K562 (cell line): ENCODE results near the gene ERBB3. TPM values are rescaled to one million over a fixed set of nuclear protein-coding genes. Genes with fewer than 3 reads are reported as not detected.
A peak's percentile ranks its signal among the peaks of the same experiment; 100 is the strongest.

Experiments
- ATAC-seq: fragments of 200-7000 bp; cut with Tn5 transposase; 3 replicates; pipeline ENCODE4 v1.9.1; 2020; ENCODE audit warnings: moderate library complexity
- BruUV-seq: library from RNA; stranded (reverse); fragments of 400-500 nt; replicated peaks from 2 replicates; lab custom pipeline; 2021; lab: Mats Ljungman, UMichigan
- CTCF ChIA-PET: fragments of 300-600 bp; formaldehyde crosslinking; extraction: SDS; loops from one replicate; lab custom pipeline; 2021; ENCODE audit warnings: low intra/inter-chr PET ratio; lab: Yijun Ruan, JAX
- POLR2A ChIA-PET: fragments of 300-600, 350-650 bp; sonication (Branson Sonifier 250); formaldehyde crosslinking; extraction: SDS; loops from one replicate; lab custom pipeline; 2021; ENCODE audit warnings: antibody characterized with exemption, inconsistent platforms; lab: Yijun Ruan, JAX
- DNase-seq, 4 experiments: peaks; one replicate each; pipeline versions ENCODE4 v3.0.0 to v3.0.0-alpha.2; 2011 to 2018; ENCODE audit warnings: low spot score in 3 of 4, mixed read lengths in 3 of 4; ENCODE audit errors: extremely low read depth in 1 of 4
- FAIRE-seq: peaks from 2 replicates; lab custom pipeline; 2011; peaks lifted over from hg19 to GRCh38; lab: Jason Lieb, UNC
- H2AFZ ChIP-seq: 2 replicates; pipeline ENCODE4 v1.6.0; 2011; ENCODE audit warnings: low read depth, low read length, control low read depth, inconsistent platforms
- H3K27ac ChIP-seq: fragments of 200-600 bp; 3 replicates; pipeline ENCODE4 v1.8.0; 2011; ENCODE audit warnings: low read depth, mild to moderate bottlenecking, control low read depth, inconsistent platforms, low read length, moderate library complexity, mixed read lengths; ENCODE audit errors: extremely low read depth
- H3K27me3 ChIP-seq, 2 experiments: fragments of 300-600 bp in 1 of 2; 2 replicates in 1 of 2; 3 replicates in 1 of 2; pipeline versions ENCODE4 v1.6.0 to v1.8.0; 2011; ENCODE audit warnings: inconsistent platforms in 2 of 2, low read length in 2 of 2, mild to moderate bottlenecking in 1 of 2, mixed read lengths in 1 of 2, moderate library complexity in 1 of 2; ENCODE audit not compliant: control insufficient read depth in 2 of 2, insufficient read depth in 2 of 2
- H3K36me3 ChIP-seq: fragments of 300-600 bp; 3 replicates; pipeline ENCODE4 v1.8.0; 2011; ENCODE audit warnings: mild to moderate bottlenecking, low read length, inconsistent platforms; ENCODE audit not compliant: control insufficient read depth, insufficient read depth
- H3K4me1 ChIP-seq, 2 experiments: fragments of 200-600 bp in 1 of 2; replicated peaks in 1 of 2; 2 replicates in 1 of 2; 3 replicates in 1 of 2; pipeline versions ENCODE4 v1.5.1 to v1.8.0; 2011; ENCODE audit warnings: inconsistent platforms in 2 of 2, low read length in 2 of 2, mild to moderate bottlenecking in 1 of 2, mixed read lengths in 1 of 2, moderate library complexity in 1 of 2; ENCODE audit not compliant: control insufficient read depth in 2 of 2, insufficient read depth in 2 of 2
- H3K4me2 ChIP-seq: 2 replicates; pipeline ENCODE4 v1.6.1; 2011; ENCODE audit warnings: low read length, control low read depth, inconsistent platforms, mixed read lengths; ENCODE audit not compliant: insufficient read depth
- H3K4me3 ChIP-seq: fragments of 200-600 bp; sonication (generic), shearing (Covaris generic); 2 replicates; pipeline ENCODE4 v1.5.1; 2016; ENCODE audit warnings: control low read depth, inconsistent platforms
- H3K79me2 ChIP-seq: fragments of 200-600 bp; 3 replicates; pipeline ENCODE4 v1.8.0; 2011; ENCODE audit warnings: low read length, inconsistent platforms; ENCODE audit not compliant: control insufficient read depth, insufficient read depth
- H3K9ac ChIP-seq, 2 experiments: 2 replicates each; pipeline versions ENCODE4 v1.6.0 to v1.6.1; 2011; ENCODE audit warnings: low read depth in 2 of 2, low read length in 2 of 2, control low read depth in 1 of 2, inconsistent platforms in 1 of 2, mild to moderate bottlenecking in 1 of 2, mixed read lengths in 1 of 2; ENCODE audit not compliant: insufficient read depth in 1 of 2
- H3K9me1 ChIP-seq: one replicate; pipeline ENCODE4 v1.6.0; 2011; ENCODE audit warnings: inconsistent platforms, mild to moderate bottlenecking, low read length, moderate library complexity; ENCODE audit not compliant: control insufficient read depth, insufficient read depth
- H3K9me3 ChIP-seq: replicated peaks from 2 replicates; pipeline ENCODE4 v1.5.1; 2011; ENCODE audit warnings: low read depth, low read length, inconsistent platforms; ENCODE audit not compliant: control insufficient read depth, insufficient read depth
- H4K20me1 ChIP-seq: replicated peaks from 2 replicates; pipeline ENCODE4 v1.6.1; 2011; ENCODE audit warnings: low read length, inconsistent platforms, mixed read lengths; ENCODE audit not compliant: control insufficient read depth, insufficient read depth
- PHF20 ChIP-seq: fragments of 450-650 bp; IDR thresholded peaks from 2 replicates; pipeline ENCODE4 v1.6.1; 2018; ENCODE audit not compliant: partially characterized antibody
- WGBS: fragments of 100-300 bp; shearing (Covaris generic); methylation state at CpG from one replicate; pipeline ENCODE4 v1.1.6; 2016; ENCODE audit warnings: low coverage, mixed read lengths; ENCODE audit not compliant: insufficient coverage; ENCODE audit errors: missing lambda C conversion rate; 5-methylcytosine and 5-hydroxymethylcytosine counted together
- in situ Hi-C: fragments of 300-500 bp; cut with MboI; formaldehyde crosslinking; loops from 4 replicates; pipeline ENCODE4 v1.15.0; 2018; ENCODE audit warnings: inconsistent platforms, mixed read lengths
- intact Hi-C: fragments of 100-400 bp; cut with micrococcal nuclease; formaldehyde crosslinking; loops from 2 replicates; pipeline ENCODE4 v1.14.2; 2022
- polyA plus RNA-seq, 8 experiments: library from polyadenylated mRNA; depleted of rRNA in 4 of 8; stranded (reverse) in 5 of 8; unstranded in 3 of 8; fragments of >200 nt; fragmentation: Nextera tagmentation in 2 of 8; fragmentation: Illumina TruSeq in 1 of 8; extraction: Ambion mirVana in 2 of 8; extraction: Trizol in 1 of 8; gene quantifications; 2 replicates each; pipeline versions ENCODE4 v1.2.1 to v1.2.3, GENCODE V29; 2011 to 2014; ENCODE audit warnings: inconsistent platforms in 1 of 8, missing spikeins in 1 of 8
- total RNA-seq, 7 experiments: library from RNA; depleted of rRNA in 6 of 7; stranded (reverse); fragments of >200 nt in 6 of 7; fragmentation: Illumina TruSeq in 2 of 7; extraction: Trizol in 2 of 7; gene quantifications; 2 replicates each; pipeline versions ENCODE4 v1.2.1 to v1.2.3, GENCODE V29; 2011 to 2021; ENCODE audit warnings: low replicate concordance in 1 of 7
- TF ChIP-seq, protein P1 (sequence below): fragments of 450-650 bp; IDR thresholded peaks from 2 replicates; pipeline ENCODE4 v1.6.1; 2018; ENCODE audit not compliant: partially characterized antibody

Gene ERBB3
- total and polyA plus RNA-seq, 9 of the 15 experiments (the other 6 are each of a cell fraction or from before 2014, with no cell fraction given) = 1.5 to 5.4 (median 3.8) TPM

GRCh38 chr12:56082382-56082781 is 2.4 kb downstream of the ERBB3 start:
- Histone ChIP-seq H3K9ac (peak overlapping the region in 1 of 2 experiments; percentile 32; a peak in 1 of 4 replicates), H3K4me2 (no peak overlapping the region; the same call in 1 of the 2 replicates), H3K4me1 (peaks cover 38 to 47% of the 10 kb centered on the region in 2 experiments), H3K79me2 (no peaks in the 10 kb centered on the region), H2AFZ (peak overlapping the region; percentile 28; the same call in 1 of the 2 replicates), H3K9me3 (no peaks in the 10 kb centered on the region), H3K27me3 (no peaks in the 10 kb centered on the region; a peak in 1 of 5 replicates), H4K20me1 (no peaks in the 10 kb centered on the region), H3K4me3 (no peak overlapping the region), H3K36me3 (no peaks in the 10 kb centered on the region), H3K9me1 (no peaks in the 10 kb centered on the region), H3K27ac (no peak overlapping the region)
- peak in 2 of 4 experiments; percentile 25 to 30 for DNase-seq
- in situ Hi-C loops = no loop called here
- no peak for FAIRE-seq
- TF ChIP-seq, protein P1, sequence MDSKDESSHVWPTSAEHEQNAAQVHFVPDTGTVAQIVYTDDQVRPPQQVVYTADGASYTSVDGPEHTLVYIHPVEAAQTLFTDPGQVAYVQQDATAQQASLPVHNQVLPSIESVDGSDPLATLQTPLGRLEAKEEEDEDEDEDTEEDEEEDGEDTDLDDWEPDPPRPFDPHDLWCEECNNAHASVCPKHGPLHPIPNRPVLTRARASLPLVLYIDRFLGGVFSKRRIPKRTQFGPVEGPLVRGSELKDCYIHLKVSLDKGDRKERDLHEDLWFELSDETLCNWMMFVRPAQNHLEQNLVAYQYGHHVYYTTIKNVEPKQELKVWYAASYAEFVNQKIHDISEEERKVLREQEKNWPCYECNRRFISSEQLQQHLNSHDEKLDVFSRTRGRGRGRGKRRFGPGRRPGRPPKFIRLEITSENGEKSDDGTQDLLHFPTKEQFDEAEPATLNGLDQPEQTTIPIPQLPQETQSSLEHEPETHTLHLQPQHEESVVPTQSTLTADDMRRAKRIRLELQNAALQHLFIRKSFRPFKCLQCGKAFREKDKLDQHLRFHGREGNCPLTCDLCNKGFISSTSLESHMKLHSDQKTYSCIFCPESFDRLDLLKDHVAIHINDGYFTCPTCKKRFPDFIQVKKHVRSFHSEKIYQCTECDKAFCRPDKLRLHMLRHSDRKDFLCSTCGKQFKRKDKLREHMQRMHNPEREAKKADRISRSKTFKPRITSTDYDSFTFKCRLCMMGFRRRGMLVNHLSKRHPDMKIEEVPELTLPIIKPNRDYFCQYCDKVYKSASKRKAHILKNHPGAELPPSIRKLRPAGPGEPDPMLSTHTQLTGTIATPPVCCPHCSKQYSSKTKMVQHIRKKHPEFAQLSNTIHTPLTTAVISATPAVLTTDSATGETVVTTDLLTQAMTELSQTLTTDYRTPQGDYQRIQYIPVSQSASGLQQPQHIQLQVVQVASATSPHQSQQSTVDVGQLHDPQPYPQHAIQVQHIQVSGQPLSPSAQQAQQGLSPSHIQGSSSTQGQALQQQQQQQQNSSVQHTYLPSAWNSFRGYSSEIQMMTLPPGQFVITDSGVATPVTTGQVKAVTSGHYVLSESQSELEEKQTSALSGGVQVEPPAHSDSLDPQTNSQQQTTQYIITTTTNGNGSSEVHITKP = peak; percentile 95
- no peak for TF ChIP-seq PHF20
- no peak for ATAC-seq
- BruUV-seq = no TSS peak
- ChIA-PET POLR2A (interaction anchor here (0.8 to 1.8 kb wide), 4 partner anchors 13 to 1216 kb away, joined by 3 to 8 read pairs (median 4); partner anchors contain the start of genes PA2G4 and ZC3H10), CTCF (no interaction called here)
- WGBS = 21% methylated on average over 2 of the region's 2 CpGs
- intact Hi-C loops = loop anchor here (2.0 kb wide), 1 partner anchor 22 kb away; the partner anchor contains the start of gene PA2G4
